Measurements from ENCODE around the gene SSBP3. TPM values are rescaled to one million over a fixed set of nuclear protein-coding genes. Genes with fewer than 3 reads are reported as not detected.

Gene SSBP3
- polyA plus RNA-seq, 1 donor (not counting 4 experiments of a cell fraction or from before 2014, with no cell fraction given): 16.9 TPM

- dilution Hi-C loops (cut with MboI; ENCODE audit: extremely low pct_ligation_motif_present, low sequenced_read_pairs): no loop called here
- Histone ChIP-seq H3K4me1 (ENCODE audit: control insufficient read depth, extremely low read depth, insufficient read depth, low read length) (peaks cover 4% of the 10 kb centered on the region), H3K79me2 (ENCODE audit: control insufficient read depth, insufficient read depth, low read length) (peaks cover 8% of the 10 kb centered on the region), H2AFZ (ENCODE audit: control insufficient read depth, low read length) (no peak overlapping the region), H3K4me3 (ENCODE audit: control insufficient read depth in 2 of 3, extremely low read depth in 1 of 3, insufficient read depth in 2 of 3, low read depth in 1 of 3, low read length in 3 of 3) (no peak overlapping the region), H3K4me2 (ENCODE audit: control insufficient read depth, extremely low read depth, insufficient read depth, low read depth, low read length) (no peak overlapping the region), H3K9ac (ENCODE audit: control insufficient read depth, extremely low read depth, insufficient read depth, low read length) (no peak overlapping the region), H3K27ac (ENCODE audit: control insufficient read depth, insufficient read depth, low read length) (no peak overlapping the region), H3K36me3 (ENCODE audit: control insufficient read depth in 2 of 2, extremely low read depth in 1 of 2, insufficient read depth in 2 of 2, low read length in 2 of 2) (no peaks in the 10 kb centered on the region), H3K9me3 (ENCODE audit: control insufficient read depth, low read depth, low read length) (no peaks in the 10 kb centered on the region), H3K27me3 (ENCODE audit: control insufficient read depth, extremely low read depth, insufficient read depth, low read length) (no peaks in the 10 kb centered on the region), H4K20me1 (ENCODE audit: control insufficient read depth, extremely low read depth, insufficient read depth, low read length) (no peaks in the 10 kb centered on the region), H3K9me1 (ENCODE audit: control insufficient read depth, extremely low read depth, insufficient read depth, low read length) (no peaks in the 10 kb centered on the region)
- DNase-seq (ENCODE audit: low read depth, low spot score) (no peak), FAIRE-seq (no peak)
- no peak for TF ChIP-seq EZH2 (IDR thresholded peaks at IDR 0.05; ENCODE audit: low read length)
- TF ChIP-seq, protein P1, sequence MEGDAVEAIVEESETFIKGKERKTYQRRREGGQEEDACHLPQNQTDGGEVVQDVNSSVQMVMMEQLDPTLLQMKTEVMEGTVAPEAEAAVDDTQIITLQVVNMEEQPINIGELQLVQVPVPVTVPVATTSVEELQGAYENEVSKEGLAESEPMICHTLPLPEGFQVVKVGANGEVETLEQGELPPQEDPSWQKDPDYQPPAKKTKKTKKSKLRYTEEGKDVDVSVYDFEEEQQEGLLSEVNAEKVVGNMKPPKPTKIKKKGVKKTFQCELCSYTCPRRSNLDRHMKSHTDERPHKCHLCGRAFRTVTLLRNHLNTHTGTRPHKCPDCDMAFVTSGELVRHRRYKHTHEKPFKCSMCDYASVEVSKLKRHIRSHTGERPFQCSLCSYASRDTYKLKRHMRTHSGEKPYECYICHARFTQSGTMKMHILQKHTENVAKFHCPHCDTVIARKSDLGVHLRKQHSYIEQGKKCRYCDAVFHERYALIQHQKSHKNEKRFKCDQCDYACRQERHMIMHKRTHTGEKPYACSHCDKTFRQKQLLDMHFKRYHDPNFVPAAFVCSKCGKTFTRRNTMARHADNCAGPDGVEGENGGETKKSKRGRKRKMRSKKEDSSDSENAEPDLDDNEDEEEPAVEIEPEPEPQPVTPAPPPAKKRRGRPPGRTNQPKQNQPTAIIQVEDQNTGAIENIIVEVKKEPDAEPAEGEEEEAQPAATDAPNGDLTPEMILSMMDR (optimal IDR thresholded peaks at IDR 0.05 in 1 of 3, IDR thresholded peaks at IDR 0.05 in 1 of 3, conservative IDR thresholded peaks at IDR 0.05 in 1 of 3; ENCODE audit: extremely low read depth in 1 of 3, insufficient read depth in 2 of 3, low read length in 3 of 3): no peak
Measured at GRCh38 chr1:54300401-54300800, 105.8 kb downstream of the SSBP3 start.

DNA sequence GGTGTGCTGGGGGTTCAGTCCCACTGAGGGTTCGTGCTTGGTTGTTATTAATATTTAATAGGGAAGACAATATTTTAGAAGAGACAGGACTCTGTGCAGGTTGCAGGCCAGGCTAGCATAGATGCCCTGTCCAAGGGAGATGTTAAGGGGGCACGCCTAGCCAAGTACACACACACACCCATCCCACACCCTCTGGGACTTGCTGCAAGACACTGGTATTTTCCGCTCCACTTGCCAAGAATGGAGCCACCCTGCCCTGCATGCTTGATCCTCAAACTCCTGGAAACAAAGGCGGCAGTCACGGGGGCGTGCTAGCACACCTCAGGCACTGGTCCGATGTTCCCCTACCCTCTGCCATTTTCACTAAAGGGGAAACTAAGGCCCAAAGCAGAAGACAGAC is 107.2 kb downstream of the SSBP3 start:
- Histone ChIP-seq H3K4me3 (ENCODE audit: control insufficient read depth in 2 of 3, extremely low read depth in 1 of 3, insufficient read depth in 2 of 3, low read depth in 1 of 3, low read length in 3 of 3) (no peak overlapping the region), H3K9ac (ENCODE audit: control insufficient read depth, extremely low read depth, insufficient read depth, low read length) (no peak overlapping the region), H3K4me1 (ENCODE audit: control insufficient read depth, extremely low read depth, insufficient read depth, low read length) (peaks cover 4% of the 10 kb centered on the region), H2AFZ (ENCODE audit: control insufficient read depth, low read length) (no peak overlapping the region), H3K9me3 (ENCODE audit: control insufficient read depth, low read depth, low read length) (no peaks in the 10 kb centered on the region), H3K27ac (ENCODE audit: control insufficient read depth, insufficient read depth, low read length) (no peak overlapping the region), H3K27me3 (ENCODE audit: control insufficient read depth, extremely low read depth, insufficient read depth, low read length) (no peaks in the 10 kb centered on the region), H3K79me2 (ENCODE audit: control insufficient read depth, insufficient read depth, low read length) (peaks cover 8% of the 10 kb centered on the region), H3K9me1 (ENCODE audit: control insufficient read depth, extremely low read depth, insufficient read depth, low read length) (peaks cover 2% of the 10 kb centered on the region), H4K20me1 (ENCODE audit: control insufficient read depth, extremely low read depth, insufficient read depth, low read length) (no peaks in the 10 kb centered on the region), H3K4me2 (ENCODE audit: control insufficient read depth, extremely low read depth, insufficient read depth, low read depth, low read length) (no peak overlapping the region), H3K36me3 (ENCODE audit: control insufficient read depth in 2 of 2, extremely low read depth in 1 of 2, insufficient read depth in 2 of 2, low read length in 2 of 2) (no peaks in the 10 kb centered on the region)
- FAIRE-seq (no peak), DNase-seq (ENCODE audit: low read depth, low spot score) (no peak)
- dilution Hi-C loops (cut with MboI; ENCODE audit: extremely low pct_ligation_motif_present, low sequenced_read_pairs): no loop called here
- TF ChIP-seq EZH2 (IDR thresholded peaks at IDR 0.05; ENCODE audit: low read length): no peak
- TF ChIP-seq, protein P1 (optimal IDR thresholded peaks at IDR 0.05 in 1 of 3, IDR thresholded peaks at IDR 0.05 in 1 of 3, conservative IDR thresholded peaks at IDR 0.05 in 1 of 3; ENCODE audit: extremely low read depth in 1 of 3, insufficient read depth in 2 of 3, low read length in 3 of 3): no peak
